Fibroblast of lung (primary cell): ENCODE data around the gene ZNF771. TPM values are rescaled to one million over a fixed set of nuclear protein-coding genes. Genes with fewer than 3 reads are reported as not detected.
A peak's percentile ranks its signal among the peaks of the same experiment; 100 is the strongest.

ENCODE experiments used
- DNase-seq, 2 donors: peaks; one replicate each; pipeline versions ENCODE4 v3.0.0 to v3.0.0-alpha.2; 2010; ENCODE audit warnings: low read depth in 2 of 2
- H2AFZ ChIP-seq: 2 replicates; pipeline ENCODE4 v1.5.1; 2012; ENCODE audit warnings: low read length, control low read depth, inconsistent platforms
- H3K27ac ChIP-seq: 2 replicates; pipeline ENCODE4 v1.5.1; 2011; ENCODE audit warnings: low read length, control low read depth; ENCODE audit not compliant: insufficient read depth
- H3K27me3 ChIP-seq: 2 replicates; pipeline ENCODE4 v1.5.1; 2011; ENCODE audit warnings: mild to moderate bottlenecking, low read length; ENCODE audit not compliant: control insufficient read depth, insufficient read depth
- H3K36me3 ChIP-seq: 2 replicates; pipeline ENCODE4 v1.5.1; 2011; ENCODE audit warnings: low read length; ENCODE audit not compliant: control insufficient read depth, insufficient read depth
- H3K4me1 ChIP-seq: 2 replicates; pipeline ENCODE4 v1.5.1; 2011; ENCODE audit warnings: low read length; ENCODE audit not compliant: control insufficient read depth, insufficient read depth; ENCODE audit errors: extremely low read depth
- H3K4me2 ChIP-seq: 2 replicates; pipeline ENCODE4 v1.5.1; 2011; ENCODE audit warnings: low read length, control low read depth; ENCODE audit not compliant: insufficient read depth; ENCODE audit errors: extremely low read depth
- H3K4me3 ChIP-seq, 4 experiments: fragments of 200-600 bp in 1 of 4; sonication (generic) in 1 of 4; replicated peaks in 1 of 4; 2 replicates each; pipeline ENCODE4 v1.5.1; 2011 to 2016; ENCODE audit warnings: low read length in 4 of 4, low read depth in 3 of 4, mild to moderate bottlenecking in 3 of 4, control low read depth in 2 of 4, inconsistent platforms in 1 of 4, mixed read lengths in 1 of 4; ENCODE audit not compliant: insufficient read depth in 1 of 4; ENCODE audit errors: control extremely low read depth in 1 of 4
- H3K79me2 ChIP-seq: 2 replicates; pipeline ENCODE4 v1.5.1; 2012; ENCODE audit warnings: mild to moderate bottlenecking, low read length, inconsistent platforms; ENCODE audit not compliant: control insufficient read depth, insufficient read depth
- H3K9ac ChIP-seq: 2 replicates; pipeline ENCODE4 v1.5.1; 2011; ENCODE audit warnings: mild to moderate bottlenecking, low read length, control low read depth; ENCODE audit not compliant: insufficient read depth
- H3K9me3 ChIP-seq: 2 replicates; pipeline ENCODE4 v1.5.1; 2012; ENCODE audit warnings: low read depth, low read length; ENCODE audit not compliant: control insufficient read depth, insufficient read depth
- H4K20me1 ChIP-seq: 2 replicates; pipeline ENCODE4 v1.5.1; 2011; ENCODE audit warnings: low read length; ENCODE audit not compliant: control insufficient read depth, insufficient read depth; ENCODE audit errors: extremely low read depth
- EZH2 ChIP-seq: IDR thresholded peaks from 2 replicates; pipeline ENCODE4 v1.5.1; 2012; ENCODE audit warnings: low read length, control low read depth, mild to moderate bottlenecking; ENCODE audit errors: missing control alignments
- polyA plus RNA-seq, 2 donors: library from polyadenylated mRNA; depleted of rRNA in 1 of 2; stranded (reverse) in 1 of 2; unstranded in 1 of 2; fragments of >200 nt; gene quantifications; 2 replicates each; pipeline ENCODE4 v1.2.1, GENCODE V29; 2011 to 2012; ENCODE audit warnings: missing spikeins in 1 of 2
- total RNA-seq: library from RNA; depleted of rRNA; stranded (reverse); fragments of >200 nt; gene quantifications from 2 replicates; pipeline ENCODE4 v1.2.1, GENCODE V29; 2014
- TF ChIP-seq, protein P1 (sequence below), 2 donors: IDR thresholded peaks in 1 of 2; conservative IDR thresholded peaks in 1 of 2; 1 replicate in 1 of 2; 2 replicates in 1 of 2; pipeline ENCODE4 v1.5.1; 2011 to 2012; ENCODE audit warnings: low read length in 2 of 2, control low read depth in 1 of 2, inconsistent platforms in 1 of 2, low read depth in 1 of 2, mild to moderate bottlenecking in 1 of 2

Gene ZNF771
- total and polyA plus RNA-seq, 2 donors (not counting 1 experiment from before 2014, with no cell fraction given): 3.1 to 8.4 TPM

DNA sequence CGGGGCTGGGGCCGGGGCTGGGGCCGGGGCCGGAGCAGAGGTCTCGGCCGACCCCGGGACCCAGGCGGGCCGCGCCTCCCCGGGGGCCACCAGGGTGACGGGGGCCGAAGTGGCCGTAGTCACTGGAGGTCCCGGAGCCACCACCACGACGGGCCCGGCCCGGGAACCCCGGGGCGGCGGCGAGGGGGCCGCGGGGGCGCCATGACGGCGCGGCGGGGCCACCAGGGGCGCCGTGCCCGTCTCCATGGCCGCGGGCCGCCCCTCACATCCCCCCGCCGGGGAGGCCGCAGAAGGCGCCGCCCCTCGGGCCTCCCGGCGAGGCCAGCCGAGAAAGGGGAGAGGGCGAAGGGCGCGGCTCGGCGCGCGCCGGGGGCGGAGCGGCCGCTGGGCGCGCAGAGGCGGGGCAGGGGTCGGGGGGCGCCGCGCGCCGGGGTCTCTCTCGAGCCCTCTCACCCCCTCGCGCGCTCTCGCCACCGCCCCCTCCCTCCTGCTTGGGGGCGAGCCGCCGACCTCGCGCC lies 37.4 kb upstream of the ZNF771 start:
- Histone ChIP-seq H3K36me3 (no peaks in the 10 kb centered on the region), H3K4me2 (no peak overlapping the region), H2AFZ (no peak overlapping the region), H3K4me1 (peaks cover 4% of the 10 kb centered on the region), H4K20me1 (no peaks in the 10 kb centered on the region), H3K79me2 (peaks cover 50% of the 10 kb centered on the region), H3K4me3 (peak overlapping the region; percentile 84 to 92 (median 88)), H3K27ac (peak overlapping the region; percentile 48), H3K27me3 (no peaks in the 10 kb centered on the region), H3K9ac (peak overlapping the region; percentile 68), H3K9me3 (no peaks in the 10 kb centered on the region)
- no peak for TF ChIP-seq EZH2
- TF ChIP-seq, protein P1, sequence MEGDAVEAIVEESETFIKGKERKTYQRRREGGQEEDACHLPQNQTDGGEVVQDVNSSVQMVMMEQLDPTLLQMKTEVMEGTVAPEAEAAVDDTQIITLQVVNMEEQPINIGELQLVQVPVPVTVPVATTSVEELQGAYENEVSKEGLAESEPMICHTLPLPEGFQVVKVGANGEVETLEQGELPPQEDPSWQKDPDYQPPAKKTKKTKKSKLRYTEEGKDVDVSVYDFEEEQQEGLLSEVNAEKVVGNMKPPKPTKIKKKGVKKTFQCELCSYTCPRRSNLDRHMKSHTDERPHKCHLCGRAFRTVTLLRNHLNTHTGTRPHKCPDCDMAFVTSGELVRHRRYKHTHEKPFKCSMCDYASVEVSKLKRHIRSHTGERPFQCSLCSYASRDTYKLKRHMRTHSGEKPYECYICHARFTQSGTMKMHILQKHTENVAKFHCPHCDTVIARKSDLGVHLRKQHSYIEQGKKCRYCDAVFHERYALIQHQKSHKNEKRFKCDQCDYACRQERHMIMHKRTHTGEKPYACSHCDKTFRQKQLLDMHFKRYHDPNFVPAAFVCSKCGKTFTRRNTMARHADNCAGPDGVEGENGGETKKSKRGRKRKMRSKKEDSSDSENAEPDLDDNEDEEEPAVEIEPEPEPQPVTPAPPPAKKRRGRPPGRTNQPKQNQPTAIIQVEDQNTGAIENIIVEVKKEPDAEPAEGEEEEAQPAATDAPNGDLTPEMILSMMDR (conservative IDR thresholded peaks at IDR 0.05 in 1 of 2, IDR thresholded peaks at IDR 0.05 in 1 of 2; ENCODE audit: low read depth in 1 of 2, low read length in 2 of 2): no peak
- DNase-seq: no peak

DNA sequence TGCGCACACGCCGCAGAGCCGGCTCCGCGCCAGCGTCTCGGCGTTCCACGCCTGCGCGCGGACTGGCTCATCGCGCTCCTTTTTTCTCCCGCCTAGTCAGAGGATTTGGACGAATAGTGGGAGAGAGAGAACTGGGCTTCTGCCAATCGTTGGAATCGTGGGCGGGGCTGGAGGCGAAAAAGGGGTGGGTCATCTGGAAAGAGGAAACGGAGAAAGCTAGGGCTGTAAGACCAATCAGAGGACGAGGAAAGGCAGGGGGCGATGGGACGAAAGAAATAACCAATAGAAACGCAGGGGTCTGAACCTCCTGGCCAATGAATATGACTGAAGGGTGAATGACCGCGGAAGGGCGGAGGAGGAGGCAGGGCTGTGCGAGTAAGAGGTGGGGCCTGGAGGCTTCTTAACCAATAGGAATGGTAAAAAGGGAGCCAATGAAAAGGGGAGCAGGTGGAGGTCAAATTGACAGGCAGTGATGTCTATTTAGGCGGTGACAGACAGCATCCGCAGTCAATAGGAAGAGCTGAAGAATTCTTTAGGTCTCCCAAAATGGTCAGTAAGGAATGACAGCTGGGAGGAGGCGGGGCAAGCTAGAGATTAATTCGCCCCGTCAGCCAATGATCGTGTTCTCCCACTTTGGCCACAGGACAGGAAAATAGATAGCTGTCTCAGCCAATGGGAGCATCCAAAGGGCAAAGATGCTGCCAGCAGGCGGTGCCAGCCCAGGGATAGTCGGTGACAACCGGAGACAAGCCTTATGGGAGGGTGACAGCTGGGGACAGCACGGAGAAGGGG lies 36.8 kb upstream of the ZNF771 start, which contains the start of gene TBC1D10B:
Gene TBC1D10B, minus strand, starts transcription at position 39 of the 792 bp plus-strand sequence. CDS start 311 bp downstream, outside the sequence.
- H4K20me1 ChIP-seq: no peaks in the 10 kb centered on the region
- TF ChIP-seq EZH2: no peak
- TF ChIP-seq, protein P1 (conservative IDR thresholded peaks at IDR 0.05 in 1 of 2, IDR thresholded peaks at IDR 0.05 in 1 of 2; ENCODE audit: low read depth in 1 of 2, low read length in 2 of 2): peak; percentile 8 to 27

DNA sequence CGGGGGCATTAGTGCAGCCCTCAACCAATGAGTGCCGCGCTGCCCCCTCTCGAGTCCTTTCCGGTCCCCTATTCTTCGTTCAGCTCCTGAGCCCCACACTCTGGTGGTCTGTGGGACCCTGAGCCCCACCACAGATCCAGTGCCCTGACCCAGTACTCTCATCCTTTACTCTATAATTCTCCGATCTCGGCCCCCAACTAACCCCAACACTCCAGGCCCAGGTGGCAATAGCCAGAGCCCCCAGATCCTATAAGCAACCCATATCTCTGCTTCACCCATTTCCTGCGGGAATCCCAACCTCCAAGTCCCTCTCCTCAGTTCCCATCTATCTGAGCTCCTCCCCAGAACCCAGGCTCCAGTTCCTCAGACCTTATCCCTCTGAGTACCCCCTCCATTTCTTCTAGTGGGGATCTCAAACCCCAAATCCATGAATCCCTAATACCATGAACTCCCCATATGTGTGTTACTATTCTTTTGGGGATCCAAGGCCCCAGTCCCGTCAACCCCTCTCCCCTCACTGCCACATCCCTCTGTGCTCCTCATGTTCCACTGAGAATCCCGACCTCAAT lies 36.1 kb upstream of the ZNF771 start:
- H3K4me3 ChIP-seq: peak overlapping the region; percentile 22 to 60 (median 40)
- H3K27me3 ChIP-seq: no peaks in the 10 kb centered on the region
- H3K9ac ChIP-seq: peak overlapping the region; percentile 0
- no peaks in the 10 kb centered on the region for H3K36me3 ChIP-seq
- H3K4me2 ChIP-seq: peak overlapping the region; percentile 38
- H3K9me3 ChIP-seq: no peaks in the 10 kb centered on the region
- H3K79me2 ChIP-seq: peaks cover 36% of the 10 kb centered on the region
- TF ChIP-seq EZH2: no peak
- TF ChIP-seq, protein P1 (conservative IDR thresholded peaks at IDR 0.05 in 1 of 2, IDR thresholded peaks at IDR 0.05 in 1 of 2; ENCODE audit: low read depth in 1 of 2, low read length in 2 of 2): no peak
- DNase-seq: no peak
- peak overlapping the region; percentile 13 for H3K27ac ChIP-seq
- H4K20me1 ChIP-seq: no peaks in the 10 kb centered on the region
- peaks cover 4% of the 10 kb centered on the region for H3K4me1 ChIP-seq
- H2AFZ ChIP-seq: peak overlapping the region; percentile 32

More for the DNA sequence above, 36.8 kb upstream of the ZNF771 start, which contains the start of gene TBC1D10B:
- peaks cover 43% of the 10 kb centered on the region for H3K79me2 ChIP-seq
- peak within 1 kb of the TSS; percentile 48 for H3K27ac ChIP-seq
- H3K4me3 ChIP-seq: peak within 1 kb of the TSS; percentile 84 to 92 (median 88)
- peaks cover 4% of the 10 kb centered on the region for H3K4me1 ChIP-seq
- H3K36me3 ChIP-seq: no peaks in the 10 kb centered on the region
- DNase-seq: peak; percentile 100
- H3K9me3 ChIP-seq: no peaks in the 10 kb centered on the region
- H2AFZ ChIP-seq: peak within 1 kb of the TSS; percentile 32
- H3K27me3 ChIP-seq: no peaks in the 10 kb centered on the region
- H3K9ac ChIP-seq: peak within 1 kb of the TSS; percentile 68
- peak within 1 kb of the TSS; percentile 94 for H3K4me2 ChIP-seq
